ENCODE measurements around the gene PRDM10. TPM values are rescaled to one million over a fixed set of nuclear protein-coding genes. Genes with fewer than 3 reads are reported as not detected.

Gene PRDM10
- total RNA-seq, 1 experiment from 2014 or later, result 18.1 TPM

- BruUV-seq (replicated peaks), result no TSS peak
- TF ChIP-seq EZH2 (IDR thresholded peaks at IDR 0.05; ENCODE audit: borderline replicate concordance, low read depth, low read length, poor library complexity, severe bottlenecking), result no peak
- TF ChIP-seq CTCF (conservative IDR thresholded peaks at IDR 0.05; ENCODE audit: low read depth, low read length), result no peak
- POLR2A ChIA-PET (ENCODE audit: low non-redundant PET), result no interaction called here
- Histone ChIP-seq H3K9me3 (ENCODE audit: low read depth, low read length, poor library complexity, severe bottlenecking) (no peaks in the 10 kb centered on the region), H3K27me3 (replicated peaks; ENCODE audit: insufficient read depth, low read depth, low read length, poor library complexity) (no peaks in the 10 kb centered on the region), H3K4me1 (ENCODE audit: insufficient read depth, low read length, poor library complexity, severe bottlenecking) (no peaks in the 10 kb centered on the region), H3K36me3 (ENCODE audit: insufficient read depth, low read length, poor library complexity, severe bottlenecking) (no peaks in the 10 kb centered on the region), H3K4me3 (ENCODE audit: low read depth, low read length, poor library complexity, severe bottlenecking) (no peak overlapping the region), H3K27ac (ENCODE audit: low read depth, low read length, poor library complexity, severe bottlenecking) (no peak overlapping the region)
- DNase-seq (ENCODE audit: low spot score), result no peak
- CTCF ChIA-PET, result no interaction called here
- intact Hi-C loops (cut with micrococcal nuclease; ENCODE audit: unreplicated experiment), result no loop called here
These were observed 50.8 kb downstream of the PRDM10 start for GRCh38 chr11:129951866-129952262.

GRCh38 chr11:129951201-129951865 is 51.3 kb downstream of the PRDM10 start:
- POLR2A ChIA-PET (ENCODE audit: low non-redundant PET), result interaction anchor here (0.6 kb wide), 1 partner anchor 307 kb away, joined by 3 read pairs; no protein-coding TSS in a partner anchor

More at GRCh38 chr11:129951201-129951865, 51.3 kb downstream of the PRDM10 start:
- no peak overlapping the region for H3K4me3 ChIP-seq (ENCODE audit: low read depth, low read length, poor library complexity, severe bottlenecking)
- no peaks in the 10 kb centered on the region for H3K36me3 ChIP-seq (ENCODE audit: insufficient read depth, low read length, poor library complexity, severe bottlenecking)
- intact Hi-C loops (cut with micrococcal nuclease; ENCODE audit: unreplicated experiment), result no loop called here
- no peaks in the 10 kb centered on the region for H3K4me1 ChIP-seq (ENCODE audit: insufficient read depth, low read length, poor library complexity, severe bottlenecking)
- no peaks in the 10 kb centered on the region for H3K9me3 ChIP-seq (ENCODE audit: low read depth, low read length, poor library complexity, severe bottlenecking)
- no peak for DNase-seq (ENCODE audit: low spot score)
- BruUV-seq (replicated peaks), result no TSS peak
- no peaks in the 10 kb centered on the region for H3K27me3 ChIP-seq (replicated peaks; ENCODE audit: insufficient read depth, low read depth, low read length, poor library complexity)
- CTCF ChIA-PET, result no interaction called here
- no peak overlapping the region for H3K27ac ChIP-seq (ENCODE audit: low read depth, low read length, poor library complexity, severe bottlenecking)
- TF ChIP-seq CTCF (conservative IDR thresholded peaks at IDR 0.05; ENCODE audit: low read depth, low read length) (no peak), EZH2 (IDR thresholded peaks at IDR 0.05; ENCODE audit: borderline replicate concordance, low read depth, low read length, poor library complexity, severe bottlenecking) (no peak)

All from A673 (cell line).